HepG2 (cell line): ENCODE results near the gene SLC18A3.

Experiments
- ARNT ChIP-seq: fragments of 450-650 bp; IDR thresholded peaks from 2 replicates; pipeline ENCODE4 v1.6.1; 2017
- CREB1 ChIP-seq, 2 experiments: fragments of 450-650 bp in 1 of 2; IDR thresholded peaks; 2 replicates each; pipeline ENCODE4 v1.6.1; 2016 to 2017; ENCODE audit warnings: control low read depth in 1 of 2, mild to moderate bottlenecking in 1 of 2, missing compliant biosample characterization in 1 of 2, missing genetic modification characterization in 1 of 2
- EZH2 ChIP-seq: conservative IDR thresholded peaks from 2 replicates; pipeline ENCODE4 v1.6.1; 2012; ENCODE audit warnings: mild to moderate bottlenecking, low read depth, low read length, moderate library complexity
- GABPA ChIP-seq, 2 experiments: IDR thresholded peaks; 2 replicates each; pipeline ENCODE4 v1.6.1; 2011 to 2016; ENCODE audit warnings: low read depth in 2 of 2, low read length in 1 of 2, missing biosample characterization in 1 of 2, missing genetic modification characterization in 1 of 2
- HDAC6 ChIP-seq: fragments of 200-600 bp; sonication (generic); IDR thresholded peaks from 2 replicates; pipeline ENCODE4 v1.7.0; 2017; ENCODE audit warnings: mild to moderate bottlenecking, antibody characterized with exemption, low read length, low read depth
- JUN ChIP-seq: sonication (generic); formaldehyde crosslinking; IDR thresholded peaks from 2 replicates; pipeline ENCODE4 v1.4.0; 2020; ENCODE audit warnings: mild to moderate bottlenecking, missing genetic modification reagents
- MAFK ChIP-seq, 2 experiments: IDR thresholded peaks in 1 of 2; conservative IDR thresholded peaks in 1 of 2; 2 replicates each; pipeline ENCODE4 v1.6.1; 2011; ENCODE audit warnings: improper control_type of control experiment in 2 of 2, low read length in 2 of 2
- SIN3B ChIP-seq: fragments of 150-350 bp; IDR thresholded peaks from 2 replicates; pipeline ENCODE4 v1.6.1; 2014; ENCODE audit warnings: low read length
- SRY ChIP-seq: sonication (generic); formaldehyde crosslinking; IDR thresholded peaks from 2 replicates; pipeline ENCODE4 v1.8.0; 2022; ENCODE audit warnings: mild to moderate bottlenecking, missing genetic modification reagents
- TF ChIP-seq, protein P1 (sequence below): sonication (generic); formaldehyde crosslinking; conservative IDR thresholded peaks from 2 replicates; pipeline ENCODE4 v1.5.0; 2020; ENCODE audit warnings: missing genetic modification reagents
- TF ChIP-seq, protein P2 (sequence below): sonication (generic); formaldehyde crosslinking; IDR thresholded peaks from 2 replicates; pipeline ENCODE4 v1.5.0; 2020; ENCODE audit warnings: mild to moderate bottlenecking, missing genetic modification reagents, moderate library complexity

DNA sequence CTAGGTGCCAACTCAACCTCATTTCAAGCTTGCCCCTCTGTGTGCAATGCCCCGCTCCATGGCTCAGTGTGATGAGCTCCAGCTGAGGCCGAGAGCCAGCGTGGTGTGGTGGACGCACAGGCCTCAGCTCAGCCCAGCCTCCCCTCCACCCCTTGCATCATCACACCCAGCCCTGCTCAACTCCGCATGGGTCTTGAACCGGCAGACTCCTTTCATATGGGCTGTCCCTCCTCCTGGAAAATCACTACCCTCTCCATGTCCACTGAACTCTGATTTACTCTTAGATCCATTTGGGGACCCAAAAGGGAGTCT, 16.6 kb upstream of the SLC18A3 start:
- TF ChIP-seq CREB1 (IDR thresholded peaks at IDR 0.05) (no peak), CREB1 (CRISPR knock-in tag; IDR thresholded peaks at IDR 0.05) (no peak), SRY (no peak), GABPA (IDR thresholded peaks at IDR 0.05; ENCODE audit: low read depth, low read length) (no peak), GABPA (CRISPR knock-in tag; IDR thresholded peaks at IDR 0.05; ENCODE audit: low read depth) (no peak), HDAC6 (no peak), JUN (no peak), SIN3B (no peak), ARNT (no peak), EZH2 (no peak), MAFK (conservative IDR thresholded peaks at IDR 0.05 in 1 of 2, IDR thresholded peaks at IDR 0.05 in 1 of 2; ENCODE audit: low read length in 2 of 2) (no peak)
- TF ChIP-seq, protein P1, sequence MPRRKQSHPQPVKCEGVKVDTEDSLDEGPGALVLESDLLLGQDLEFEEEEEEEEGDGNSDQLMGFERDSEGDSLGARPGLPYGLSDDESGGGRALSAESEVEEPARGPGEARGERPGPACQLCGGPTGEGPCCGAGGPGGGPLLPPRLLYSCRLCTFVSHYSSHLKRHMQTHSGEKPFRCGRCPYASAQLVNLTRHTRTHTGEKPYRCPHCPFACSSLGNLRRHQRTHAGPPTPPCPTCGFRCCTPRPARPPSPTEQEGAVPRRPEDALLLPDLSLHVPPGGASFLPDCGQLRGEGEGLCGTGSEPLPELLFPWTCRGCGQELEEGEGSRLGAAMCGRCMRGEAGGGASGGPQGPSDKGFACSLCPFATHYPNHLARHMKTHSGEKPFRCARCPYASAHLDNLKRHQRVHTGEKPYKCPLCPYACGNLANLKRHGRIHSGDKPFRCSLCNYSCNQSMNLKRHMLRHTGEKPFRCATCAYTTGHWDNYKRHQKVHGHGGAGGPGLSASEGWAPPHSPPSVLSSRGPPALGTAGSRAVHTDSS (CRISPR knock-in tag): no peak
- TF ChIP-seq, protein P2, sequence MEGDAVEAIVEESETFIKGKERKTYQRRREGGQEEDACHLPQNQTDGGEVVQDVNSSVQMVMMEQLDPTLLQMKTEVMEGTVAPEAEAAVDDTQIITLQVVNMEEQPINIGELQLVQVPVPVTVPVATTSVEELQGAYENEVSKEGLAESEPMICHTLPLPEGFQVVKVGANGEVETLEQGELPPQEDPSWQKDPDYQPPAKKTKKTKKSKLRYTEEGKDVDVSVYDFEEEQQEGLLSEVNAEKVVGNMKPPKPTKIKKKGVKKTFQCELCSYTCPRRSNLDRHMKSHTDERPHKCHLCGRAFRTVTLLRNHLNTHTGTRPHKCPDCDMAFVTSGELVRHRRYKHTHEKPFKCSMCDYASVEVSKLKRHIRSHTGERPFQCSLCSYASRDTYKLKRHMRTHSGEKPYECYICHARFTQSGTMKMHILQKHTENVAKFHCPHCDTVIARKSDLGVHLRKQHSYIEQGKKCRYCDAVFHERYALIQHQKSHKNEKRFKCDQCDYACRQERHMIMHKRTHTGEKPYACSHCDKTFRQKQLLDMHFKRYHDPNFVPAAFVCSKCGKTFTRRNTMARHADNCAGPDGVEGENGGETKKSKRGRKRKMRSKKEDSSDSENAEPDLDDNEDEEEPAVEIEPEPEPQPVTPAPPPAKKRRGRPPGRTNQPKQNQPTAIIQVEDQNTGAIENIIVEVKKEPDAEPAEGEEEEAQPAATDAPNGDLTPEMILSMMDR: no peak
